HCT116 (cell line): Measurements from ENCODE around the gene GPR45.

Experiments
- CTCF ChIP-seq, 3 experiments: fragments of 200-600 bp in 1 of 3; sonication (generic) in 1 of 3; IDR thresholded peaks in 2 of 3; conservative IDR thresholded peaks in 1 of 3; 2 replicates each; pipeline ENCODE4 v1.5.1; 2012 to 2017; ENCODE audit warnings: low read depth in 2 of 3, low read length in 2 of 3, antibody characterized with exemption in 1 of 3, borderline replicate concordance in 1 of 3, control low read depth in 1 of 3, mild to moderate bottlenecking in 1 of 3, mixed read lengths in 1 of 3, mixed run types in 1 of 3, moderate library complexity in 1 of 3; ENCODE audit not compliant: insufficient read depth in 1 of 3
- EZH2 ChIP-seq: fragments of 200-600 bp; sonication (generic); IDR thresholded peaks from 2 replicates; pipeline ENCODE4 v1.6.1; 2017; ENCODE audit warnings: antibody characterized with exemption, mixed run types
- FOSL1 ChIP-seq: IDR thresholded peaks from 2 replicates; pipeline ENCODE4 v1.6.1; 2012; ENCODE audit warnings: low read depth
- MAX ChIP-seq: IDR thresholded peaks from 2 replicates; pipeline ENCODE4 v1.6.1; 2012
- POLR2A ChIP-seq: IDR thresholded peaks from 2 replicates; pipeline ENCODE4 v1.7.0; 2011; ENCODE audit warnings: borderline replicate concordance; ENCODE audit not compliant: insufficient read depth, insufficient read length; ENCODE audit errors: extremely low read depth
- SIN3A ChIP-seq: IDR thresholded peaks from 2 replicates; pipeline ENCODE4 v1.6.1; 2012; ENCODE audit warnings: low read depth
- SP1 ChIP-seq: IDR thresholded peaks from 2 replicates; pipeline ENCODE4 v1.6.1; 2012; ENCODE audit warnings: low read depth
- ZFX ChIP-seq: fragments of 450-650 bp; IDR thresholded peaks from 2 replicates; pipeline ENCODE4 v1.6.1; 2017
- ZNF274 ChIP-seq: fragments of 200-500 bp; sonication (Bioruptor generic); IDR thresholded peaks from 2 replicates; pipeline ENCODE4 v1.6.1; 2014; ENCODE audit warnings: mild to moderate bottlenecking, low read depth, low read length, inconsistent platforms

- TF ChIP-seq SP1 (no peak), SIN3A (no peak), ZNF274 (no peak), MAX (no peak), CTCF (IDR thresholded peaks at IDR 0.05 in 2 of 3, conservative IDR thresholded peaks at IDR 0.05 in 1 of 3; ENCODE audit: borderline replicate concordance in 1 of 3, insufficient read depth in 1 of 3, low read depth in 2 of 3, low read length in 2 of 3) (no peak), FOSL1 (no peak), POLR2A (no peak), EZH2 (no peak), ZFX (no peak)
These were observed 30.0 kb downstream of the GPR45 start for GRCh38 chr2:105271393-105272045.
